ENCODE data around the gene NRL. TPM values are rescaled to one million over a fixed set of nuclear protein-coding genes. Genes with fewer than 3 reads are reported as not detected.

NRL gene
- total and polyA plus RNA-seq, 10 of the 15 experiments (the other 5 are each of a cell fraction or from before 2014, with no cell fraction given) = 0.11 to 4.4 (median 2.2) TPM

DNA sequence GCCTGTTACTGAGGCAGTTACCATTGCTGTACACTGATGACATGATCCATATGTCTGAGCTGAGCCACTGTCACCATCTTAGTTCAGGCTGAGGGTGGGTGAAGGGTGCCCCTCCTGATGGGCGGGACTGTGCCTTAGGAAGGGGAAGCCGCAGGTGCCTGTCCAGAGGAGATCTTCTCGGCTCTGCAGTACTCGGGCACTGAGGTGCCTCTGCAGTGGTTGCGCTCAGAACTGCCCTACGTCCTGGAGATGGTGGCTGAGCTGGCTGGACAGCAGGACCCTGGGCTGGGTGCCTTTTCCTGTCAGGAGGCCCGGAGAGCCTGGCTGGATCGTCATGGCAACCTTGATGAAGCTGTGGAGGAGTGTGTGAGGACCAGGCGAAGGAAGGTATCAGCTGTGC is 36.2 kb upstream of the NRL start (continued):
- TF ChIP-seq NFYA (IDR thresholded peaks at IDR 0.05; ENCODE audit: borderline replicate concordance, low read depth, low read length) = no peak
- TF ChIP-seq, protein P1, sequence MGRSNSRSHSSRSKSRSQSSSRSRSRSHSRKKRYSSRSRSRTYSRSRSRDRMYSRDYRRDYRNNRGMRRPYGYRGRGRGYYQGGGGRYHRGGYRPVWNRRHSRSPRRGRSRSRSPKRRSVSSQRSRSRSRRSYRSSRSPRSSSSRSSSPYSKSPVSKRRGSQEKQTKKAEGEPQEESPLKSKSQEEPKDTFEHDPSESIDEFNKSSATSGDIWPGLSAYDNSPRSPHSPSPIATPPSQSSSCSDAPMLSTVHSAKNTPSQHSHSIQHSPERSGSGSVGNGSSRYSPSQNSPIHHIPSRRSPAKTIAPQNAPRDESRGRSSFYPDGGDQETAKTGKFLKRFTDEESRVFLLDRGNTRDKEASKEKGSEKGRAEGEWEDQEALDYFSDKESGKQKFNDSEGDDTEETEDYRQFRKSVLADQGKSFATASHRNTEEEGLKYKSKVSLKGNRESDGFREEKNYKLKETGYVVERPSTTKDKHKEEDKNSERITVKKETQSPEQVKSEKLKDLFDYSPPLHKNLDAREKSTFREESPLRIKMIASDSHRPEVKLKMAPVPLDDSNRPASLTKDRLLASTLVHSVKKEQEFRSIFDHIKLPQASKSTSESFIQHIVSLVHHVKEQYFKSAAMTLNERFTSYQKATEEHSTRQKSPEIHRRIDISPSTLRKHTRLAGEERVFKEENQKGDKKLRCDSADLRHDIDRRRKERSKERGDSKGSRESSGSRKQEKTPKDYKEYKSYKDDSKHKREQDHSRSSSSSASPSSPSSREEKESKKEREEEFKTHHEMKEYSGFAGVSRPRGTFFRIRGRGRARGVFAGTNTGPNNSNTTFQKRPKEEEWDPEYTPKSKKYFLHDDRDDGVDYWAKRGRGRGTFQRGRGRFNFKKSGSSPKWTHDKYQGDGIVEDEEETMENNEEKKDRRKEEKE (IDR thresholded peaks at IDR 0.05) = no peak
- no peak for TF ChIP-seq CHD4 (IDR thresholded peaks at IDR 0.05)

DNA sequence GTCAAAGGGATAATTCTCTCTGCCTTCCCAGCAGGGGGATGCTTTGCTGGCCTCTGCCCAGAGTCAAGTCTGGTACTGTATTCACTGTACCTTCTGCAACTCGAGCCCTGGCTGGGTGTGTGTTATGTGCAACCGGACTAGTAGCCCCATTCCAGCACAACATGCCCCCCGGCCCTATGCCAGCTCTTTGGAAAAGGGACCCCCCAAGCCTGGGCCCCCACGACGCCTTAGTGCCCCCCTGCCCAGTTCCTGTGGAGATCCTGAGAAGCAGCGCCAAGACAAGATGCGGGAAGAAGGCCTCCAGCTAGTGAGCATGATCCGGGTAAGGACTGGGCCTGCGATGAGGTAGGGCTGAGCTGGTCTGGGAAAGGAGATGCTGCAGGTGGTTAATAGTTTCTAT is 35.8 kb upstream of the NRL start:
- Histone ChIP-seq H3K79me2 (ENCODE audit: control insufficient read depth, insufficient read depth, low read length) (peaks cover 38% of the 10 kb centered on the region), H3K36me3 (ENCODE audit: control insufficient read depth in 2 of 2, insufficient read depth in 2 of 2, low read length in 1 of 2) (peaks cover 24 to 28% of the 10 kb centered on the region in 2 experiments)
- intact Hi-C loops (cut with micrococcal nuclease; ENCODE audit: unreplicated experiment) = no loop called here
- TF ChIP-seq, protein P2, sequence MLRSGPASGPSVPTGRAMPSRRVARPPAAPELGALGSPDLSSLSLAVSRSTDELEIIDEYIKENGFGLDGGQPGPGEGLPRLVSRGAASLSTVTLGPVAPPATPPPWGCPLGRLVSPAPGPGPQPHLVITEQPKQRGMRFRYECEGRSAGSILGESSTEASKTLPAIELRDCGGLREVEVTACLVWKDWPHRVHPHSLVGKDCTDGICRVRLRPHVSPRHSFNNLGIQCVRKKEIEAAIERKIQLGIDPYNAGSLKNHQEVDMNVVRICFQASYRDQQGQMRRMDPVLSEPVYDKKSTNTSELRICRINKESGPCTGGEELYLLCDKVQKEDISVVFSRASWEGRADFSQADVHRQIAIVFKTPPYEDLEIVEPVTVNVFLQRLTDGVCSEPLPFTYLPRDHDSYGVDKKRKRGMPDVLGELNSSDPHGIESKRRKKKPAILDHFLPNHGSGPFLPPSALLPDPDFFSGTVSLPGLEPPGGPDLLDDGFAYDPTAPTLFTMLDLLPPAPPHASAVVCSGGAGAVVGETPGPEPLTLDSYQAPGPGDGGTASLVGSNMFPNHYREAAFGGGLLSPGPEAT (IDR thresholded peaks at IDR 0.05; ENCODE audit: low read depth) = no peak
- TF ChIP-seq SMC3 (IDR thresholded peaks at IDR 0.05; ENCODE audit: borderline replicate concordance, low read length) (no peak), CREM (IDR thresholded peaks at IDR 0.05; ENCODE audit: low read depth) (no peak), FOXK2 (IDR thresholded peaks at IDR 0.05) (no peak), ZNF217 (IDR thresholded peaks at IDR 0.05) (no peak), RFX5 (IDR thresholded peaks at IDR 0.05; ENCODE audit: low read depth, low read length) (no peak), RUNX3 (IDR thresholded peaks at IDR 0.05; ENCODE audit: low read length) (no peak), RCOR1 (conservative IDR thresholded peaks at IDR 0.05; ENCODE audit: low read depth, low read length) (no peak), BACH1 (IDR thresholded peaks at IDR 0.05; ENCODE audit: borderline replicate concordance) (no peak)
- TF ChIP-seq, protein P3, sequence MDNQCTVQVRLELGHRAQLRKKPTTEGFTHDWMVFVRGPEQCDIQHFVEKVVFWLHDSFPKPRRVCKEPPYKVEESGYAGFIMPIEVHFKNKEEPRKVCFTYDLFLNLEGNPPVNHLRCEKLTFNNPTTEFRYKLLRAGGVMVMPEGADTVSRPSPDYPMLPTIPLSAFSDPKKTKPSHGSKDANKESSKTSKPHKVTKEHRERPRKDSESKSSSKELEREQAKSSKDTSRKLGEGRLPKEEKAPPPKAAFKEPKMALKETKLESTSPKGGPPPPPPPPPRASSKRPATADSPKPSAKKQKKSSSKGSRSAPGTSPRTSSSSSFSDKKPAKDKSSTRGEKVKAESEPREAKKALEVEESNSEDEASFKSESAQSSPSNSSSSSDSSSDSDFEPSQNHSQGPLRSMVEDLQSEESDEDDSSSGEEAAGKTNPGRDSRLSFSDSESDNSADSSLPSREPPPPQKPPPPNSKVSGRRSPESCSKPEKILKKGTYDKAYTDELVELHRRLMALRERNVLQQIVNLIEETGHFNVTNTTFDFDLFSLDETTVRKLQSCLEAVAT (IDR thresholded peaks at IDR 0.05) = no peak
- TF ChIP-seq, protein P4, sequence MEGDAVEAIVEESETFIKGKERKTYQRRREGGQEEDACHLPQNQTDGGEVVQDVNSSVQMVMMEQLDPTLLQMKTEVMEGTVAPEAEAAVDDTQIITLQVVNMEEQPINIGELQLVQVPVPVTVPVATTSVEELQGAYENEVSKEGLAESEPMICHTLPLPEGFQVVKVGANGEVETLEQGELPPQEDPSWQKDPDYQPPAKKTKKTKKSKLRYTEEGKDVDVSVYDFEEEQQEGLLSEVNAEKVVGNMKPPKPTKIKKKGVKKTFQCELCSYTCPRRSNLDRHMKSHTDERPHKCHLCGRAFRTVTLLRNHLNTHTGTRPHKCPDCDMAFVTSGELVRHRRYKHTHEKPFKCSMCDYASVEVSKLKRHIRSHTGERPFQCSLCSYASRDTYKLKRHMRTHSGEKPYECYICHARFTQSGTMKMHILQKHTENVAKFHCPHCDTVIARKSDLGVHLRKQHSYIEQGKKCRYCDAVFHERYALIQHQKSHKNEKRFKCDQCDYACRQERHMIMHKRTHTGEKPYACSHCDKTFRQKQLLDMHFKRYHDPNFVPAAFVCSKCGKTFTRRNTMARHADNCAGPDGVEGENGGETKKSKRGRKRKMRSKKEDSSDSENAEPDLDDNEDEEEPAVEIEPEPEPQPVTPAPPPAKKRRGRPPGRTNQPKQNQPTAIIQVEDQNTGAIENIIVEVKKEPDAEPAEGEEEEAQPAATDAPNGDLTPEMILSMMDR (IDR thresholded peaks at IDR 0.05 in 2 of 3, conservative IDR thresholded peaks at IDR 0.05 in 1 of 3; ENCODE audit: control insufficient read depth in 2 of 3, extremely low read depth in 1 of 3, insufficient read depth in 1 of 3, low read depth in 3 of 3, low read length in 3 of 3) = no peak

More for the DNA sequence above, 35.8 kb upstream of the NRL start:
- DNase-seq (ENCODE audit: low read depth, low spot score) = no peak
- ChIA-PET RAD21 (ENCODE audit: unreplicated experiment) (interaction anchor here (1.4 kb wide), 1 partner anchor 11 kb away, joined by 3 read pairs; the partner anchor contains the start of gene IRF9), POLR2A (interaction anchor here (0.5 to 5.8 kb wide), 8 partner anchors 9 to 72 kb away, joined by 3 to 84 read pairs (median 3); partner anchors contain the start of genes DCAF11, EMC9, IRF9 and NRL), SMC1A (ENCODE audit: uncharacterized antibody, unreplicated experiment) (interaction anchor here (2.4 to 3.6 kb wide), 2 partner anchors 11 to 35 kb away, joined by 7 to 22 read pairs; partner anchors contain the start of genes DCAF11, IRF9 and NRL), CTCF (interaction anchor here (1.1 to 8.2 kb wide), 3 partner anchors 10 to 42 kb away, joined by 3 to 63 read pairs (median 6); partner anchors contain the start of gene IRF9)
- 83% methylated on average over 9 of the region's 9 CpGs for WGBS (ENCODE audit: insufficient coverage, insufficient replicate concordance, low lambda C conversion rate, missing lambda C conversion rate)
- BruUV-seq (replicated peaks) = no TSS peak
- no peak for ATAC-seq
- no peak overlapping the region for H2AFZ ChIP-seq (ENCODE audit: control insufficient read depth, low read depth, low read length)
- H3K27ac ChIP-seq (ENCODE audit: control insufficient read depth, insufficient read depth) = no peak overlapping the region
- no peaks in the 10 kb centered on the region for H3K4me1 ChIP-seq (ENCODE audit: control insufficient read depth, insufficient read depth, low read length)
- no peaks in the 10 kb centered on the region for H4K20me1 ChIP-seq (ENCODE audit: control insufficient read depth, insufficient read depth)
- no peak overlapping the region for H3K4me2 ChIP-seq (ENCODE audit: control insufficient read depth, insufficient read depth)
- no peak for FAIRE-seq
- H3K9ac ChIP-seq (ENCODE audit: control insufficient read depth, insufficient read depth, low read length) = no peak overlapping the region
- H3K9me3 ChIP-seq (replicated peaks; ENCODE audit: control insufficient read depth, insufficient read depth, low read length) = no peaks in the 10 kb centered on the region; the same call in 2 of the 3 replicates
- H3K4me3 ChIP-seq = no peak overlapping the region
- no peaks in the 10 kb centered on the region for H3K27me3 ChIP-seq (replicated peaks in 1 of 2; ENCODE audit: control insufficient read depth in 2 of 2, insufficient read depth in 2 of 2, low read length in 1 of 2)
- in situ Hi-C loops (cut with MboI) = no loop called here

Measured in GM12878 (cell line).